ENCODE data around the gene ARFGAP1. TPM values are rescaled to one million over a fixed set of nuclear protein-coding genes. Genes with fewer than 3 reads are reported as not detected.
"Not testable (repeated sequence)": the region's sequence is repeated elsewhere in the genome, so short reads cannot be mapped to it uniquely, and the experiment has no call there.

Gene ARFGAP1
- total RNA-seq, 1 donor from 2014 or later, result 96.3 TPM

GRCh38 chr20:63330940-63331339, 58.3 kb downstream of the ARFGAP1 start:
- no peak for DNase-seq (ENCODE audit: low read depth)

- no peak for DNase-seq (ENCODE audit: low read depth)
Observed at GRCh38 chr20:63331741-63332400, 59.3 kb downstream of the ARFGAP1 start.

GRCh38 chr20:63332488-63333240, 60.1 kb downstream of the ARFGAP1 start:
- no peak for DNase-seq (ENCODE audit: low read depth)

- DNase-seq (ENCODE audit: low read depth), result no peak
Observed at GRCh38 chr20:63333241-63333836, 60.7 kb downstream of the ARFGAP1 start.

GRCh38 chr20:63334356-63334755, 61.7 kb downstream of the ARFGAP1 start:
- no peak for DNase-seq (ENCODE audit: low read depth)

GRCh38 chr20:63335060-63335459, 62.4 kb downstream of the ARFGAP1 start:
- not testable (repeated sequence) for DNase-seq (ENCODE audit: low read depth)

- DNase-seq (ENCODE audit: low read depth), result no peak
Observed at GRCh38 chr20:63335711-63336110, 63.1 kb downstream of the ARFGAP1 start.

GRCh38 chr20:63336232-63336752, 63.7 kb downstream of the ARFGAP1 start:
- no peak for DNase-seq (ENCODE audit: low read depth)

- DNase-seq (ENCODE audit: low read depth), result peak; percentile 24
Observed at GRCh38 chr20:63337786-63338420, 65.3 kb downstream of the ARFGAP1 start.

MicroRNA genes within 50 kb of the gene (microRNA counts, 767-probe panel; counts per million panel counts)
- microRNA hsa-miR-3196, result not detected

Small RNA genes within 50 kb of the gene (microRNA-seq; reads per million reads assigned to microRNA genes)
- gene MIR3196 (not detected), gene MIR4326 (0.48 reads per million)

Other genes with a start within 250 kb of the ARFGAP1 start
- 28.5 and 36.1 TPM in 2 replicates for gene YTHDF1, start 56.7 kb upstream of the ARFGAP1 start, total RNA-seq
- not detected in 2 replicates for gene BIRC7, start 36.9 kb upstream of the ARFGAP1 start, total RNA-seq
- not detected in 2 replicates for gene NKAIN4, start 18.4 kb upstream of the ARFGAP1 start, total RNA-seq
- 0.05 and 0.21 TPM in 2 replicates for gene COL20A1, start 20.4 kb downstream of the ARFGAP1 start, total RNA-seq
- gene CHRNA4, start 88.5 kb downstream of the ARFGAP1 start, total RNA-seq, result not detected in 2 replicates
- gene KCNQ2, start 199.8 kb downstream of the ARFGAP1 start, total RNA-seq, result not detected in 2 replicates
- gene EEF1A2, start 226.3 kb downstream of the ARFGAP1 start, total RNA-seq, result 456 and 555 TPM in 2 replicates
- gene PPDPF, start 248.0 kb downstream of the ARFGAP1 start, total RNA-seq, result 230 and 275 TPM in 2 replicates